Fibroblast of skin of back (primary cell): ENCODE data around the gene GKN2.
"Not testable (repeated sequence)": the region's sequence is repeated elsewhere in the genome, so short reads cannot be mapped to it uniquely, and the experiment has no call there.

Experiments used
- DNase-seq: peaks from one replicate; pipeline ENCODE4 v3.0.0-alpha.2; 2013

The GKN2 gene

GRCh38 chr2:68917034-68917718, 35.5 kb downstream of the GKN2 start:
- no peak for DNase-seq

- DNase-seq, result no peak
Measured at GRCh38 chr2:68916226-68916625, 36.5 kb downstream of the GKN2 start.

DNA sequence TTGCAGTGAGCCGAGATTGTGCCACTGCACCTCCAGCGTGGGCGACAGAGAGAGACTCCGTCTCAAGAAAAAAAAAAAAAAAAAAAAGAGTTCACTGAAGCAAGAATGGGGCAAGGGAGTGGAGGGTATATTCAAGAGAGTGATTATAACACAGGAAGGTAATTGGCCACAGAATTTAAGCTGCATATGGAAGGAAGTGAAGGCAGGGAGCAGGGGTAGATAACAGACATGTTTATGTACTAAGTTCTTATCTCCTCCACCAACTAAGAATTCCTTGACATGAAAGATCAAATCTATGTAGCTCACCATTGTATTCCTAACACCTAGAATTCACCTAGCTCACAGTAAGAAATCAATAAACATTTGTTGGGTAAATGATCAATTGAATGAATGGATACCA, 37.3 kb downstream of the GKN2 start:
- no peak for DNase-seq

- DNase-seq, result no peak
Measured at GRCh38 chr2:68913359-68913758, 39.3 kb downstream of the GKN2 start.

DNA sequence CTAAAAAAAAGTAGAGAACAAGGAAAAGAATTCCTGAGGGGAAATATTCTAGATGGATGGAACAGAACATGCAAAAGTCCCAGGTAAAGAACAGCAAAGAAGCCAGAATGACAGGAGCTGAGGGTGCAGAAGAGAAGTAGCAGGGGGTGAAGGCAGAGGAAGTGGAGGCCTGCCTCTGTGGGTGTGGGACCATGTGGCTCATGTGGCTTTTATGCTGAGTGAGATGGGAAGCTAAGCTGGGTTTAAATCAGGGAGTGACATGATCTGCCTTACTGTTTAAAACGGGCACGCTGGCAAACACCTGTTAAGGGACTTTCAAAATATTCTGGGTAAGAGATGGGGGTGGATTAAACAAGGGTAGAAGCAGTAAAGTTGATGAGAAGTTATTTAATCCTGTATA, 40.0 kb downstream of the GKN2 start:
- no peak for DNase-seq

DNA sequence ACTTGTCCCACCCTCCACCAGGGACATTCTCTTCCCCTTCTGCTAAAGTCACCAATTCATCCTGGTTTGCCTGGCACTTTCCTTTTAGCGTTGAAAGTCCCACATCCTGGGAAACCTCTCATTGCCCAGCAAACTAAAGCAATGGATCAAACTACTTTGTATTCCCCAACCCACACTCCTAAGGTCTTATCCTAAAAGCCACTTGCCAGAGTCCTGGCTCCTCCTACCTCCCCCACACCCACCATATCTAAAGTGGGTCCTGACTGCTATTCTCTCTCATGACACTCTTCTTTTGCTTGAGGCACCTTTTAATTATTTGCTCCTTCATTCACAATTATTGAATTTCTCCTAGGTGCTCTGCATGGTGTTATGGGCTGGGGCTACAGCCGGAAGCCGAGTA, 40.6 kb downstream of the GKN2 start:
- no peak for DNase-seq

DNA sequence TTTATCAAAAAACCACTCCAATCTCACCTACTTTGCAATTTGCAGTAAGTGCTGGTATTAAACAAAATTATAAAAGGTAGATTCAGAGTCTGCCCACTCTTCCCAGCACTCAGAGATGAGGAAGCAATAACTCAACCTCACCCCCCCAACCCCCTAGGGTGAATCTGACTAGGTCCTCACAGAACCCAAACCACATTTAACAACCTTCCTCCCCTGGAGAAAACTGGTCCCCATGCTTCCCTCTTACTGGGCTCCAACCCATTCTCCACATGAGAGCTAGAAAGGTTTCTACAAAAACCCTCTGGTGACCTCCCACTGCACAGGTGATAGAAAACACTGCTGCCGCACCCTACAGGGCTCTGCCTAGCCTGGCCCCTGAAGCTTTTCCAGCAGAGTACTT, 41.0 kb downstream of the GKN2 start:
- DNase-seq, result no peak

- DNase-seq, result no peak
Measured at GRCh38 chr2:68911246-68911645, 41.4 kb downstream of the GKN2 start.

GRCh38 chr2:68909793-68910674, 42.7 kb downstream of the GKN2 start:
- peak; percentile 61 for DNase-seq

- peak; percentile 44 for DNase-seq
Measured at GRCh38 chr2:68908392-68908970, 44.2 kb downstream of the GKN2 start.

DNA sequence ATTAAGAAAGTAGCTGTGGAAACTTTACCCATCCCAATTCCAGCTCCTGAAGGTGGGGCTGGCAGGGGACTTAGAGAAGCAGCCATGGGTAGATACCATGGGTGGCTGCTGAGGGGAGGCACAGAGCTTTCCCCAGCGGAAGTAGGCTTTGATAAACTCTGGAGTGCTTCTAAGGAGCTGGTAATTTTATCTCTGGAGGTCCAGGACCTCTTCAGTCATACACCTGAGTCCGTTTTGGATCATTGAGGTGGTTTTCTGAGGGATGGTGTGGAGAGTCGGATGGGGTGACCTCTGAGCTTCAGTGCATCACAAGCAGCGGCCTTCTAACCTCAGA, 44.8 kb downstream of the GKN2 start:
- DNase-seq, result no peak

DNA sequence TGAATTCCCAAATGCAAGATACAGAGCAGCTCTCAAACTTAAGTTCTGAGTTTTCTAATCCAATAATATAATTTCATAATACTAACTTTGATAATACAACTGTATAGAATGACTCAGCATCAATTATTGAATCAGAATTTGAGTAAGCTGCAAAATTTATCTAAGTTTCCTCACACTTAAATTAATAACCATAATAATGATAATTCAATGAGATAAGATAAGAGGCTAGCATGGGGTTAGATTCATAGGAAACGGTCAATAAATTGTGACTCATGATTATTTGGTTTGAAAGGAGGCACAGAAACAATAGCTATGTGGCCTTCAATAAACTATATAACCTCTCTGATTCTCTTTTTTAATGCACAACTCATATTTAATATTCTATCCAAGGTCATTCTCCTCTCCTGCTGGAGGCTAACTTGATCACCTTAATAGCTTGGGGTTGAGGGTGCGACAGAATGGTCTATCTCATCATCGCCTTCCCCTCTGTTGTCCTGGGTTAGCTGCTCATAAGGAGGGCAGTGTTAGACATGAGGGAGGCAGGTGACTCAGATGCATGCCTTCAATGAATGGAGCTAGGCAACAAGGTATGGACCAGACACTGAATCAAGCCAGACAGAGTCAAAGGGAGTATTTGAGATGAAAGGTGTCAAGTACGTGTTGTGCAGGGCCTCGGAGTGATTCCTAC, 45.3 kb downstream of the GKN2 start:
- no peak for DNase-seq

DNA sequence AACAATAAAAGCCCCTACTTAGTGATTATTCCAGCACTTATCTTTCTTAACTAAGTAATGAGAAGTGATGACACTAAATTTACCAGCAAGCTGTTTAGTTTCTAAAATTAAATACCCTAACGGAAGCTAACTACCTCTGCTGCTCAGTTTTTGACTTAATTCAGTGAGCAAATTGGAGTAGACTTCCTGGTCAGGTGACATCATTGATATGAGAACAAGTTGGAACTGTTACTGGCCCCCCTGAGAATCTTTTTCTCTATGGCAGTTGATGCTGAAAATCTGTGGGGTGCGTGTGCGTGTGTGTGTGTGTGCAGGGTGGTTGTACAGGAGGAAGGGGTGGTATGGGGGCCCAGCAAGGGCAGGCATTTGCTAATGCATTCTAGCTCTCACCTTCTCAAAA, 46.0 kb downstream of the GKN2 start:
- no peak for DNase-seq

GRCh38 chr2:68905116-68905515, 47.6 kb downstream of the GKN2 start:
- DNase-seq, result no peak

GRCh38 chr2:68901561-68901960, 51.1 kb downstream of the GKN2 start:
- no peak for DNase-seq

- DNase-seq, result peak; percentile 9
Measured at GRCh38 chr2:68901199-68901514, 51.5 kb downstream of the GKN2 start.

- no peak for DNase-seq
Measured at GRCh38 chr2:68900496-68901198, 52.0 kb downstream of the GKN2 start.

DNA sequence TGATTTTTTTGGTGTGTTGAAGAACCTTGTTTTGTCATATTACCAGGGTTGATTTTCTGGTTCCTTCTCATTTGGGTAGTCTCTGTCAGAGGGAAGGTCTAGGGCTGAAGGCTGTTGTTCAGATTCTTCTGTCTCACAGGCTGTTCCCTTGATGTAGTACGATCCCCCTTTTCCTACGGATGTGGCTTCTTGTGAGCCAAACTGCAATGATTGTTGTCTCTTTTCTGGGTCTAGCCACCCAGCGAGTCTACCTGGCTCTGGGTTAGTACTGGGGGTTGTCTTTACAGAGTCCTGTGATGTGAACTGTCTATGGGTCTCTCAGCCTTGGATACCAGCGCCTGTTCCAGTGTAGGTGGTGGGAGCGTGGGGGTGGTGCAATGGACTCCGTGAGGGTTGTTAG, 56.7 kb downstream of the GKN2 start:
- DNase-seq, result not testable (repeated sequence)
